ENCODE data around the gene KLHL12. TPM values are rescaled to one million over a fixed set of nuclear protein-coding genes. Genes with fewer than 3 reads are reported as not detected.
A peak's percentile ranks its signal among the peaks of the same experiment; 100 is the strongest.

The KLHL12 gene
- total RNA-seq, 6 experiments from 2014 or later = 19.8 to 28.6 (median 23.5) TPM

- DNase-seq = no peak
These were observed 64.1 kb downstream of the KLHL12 start for GRCh38 chr1:202862679-202863560.

DNA sequence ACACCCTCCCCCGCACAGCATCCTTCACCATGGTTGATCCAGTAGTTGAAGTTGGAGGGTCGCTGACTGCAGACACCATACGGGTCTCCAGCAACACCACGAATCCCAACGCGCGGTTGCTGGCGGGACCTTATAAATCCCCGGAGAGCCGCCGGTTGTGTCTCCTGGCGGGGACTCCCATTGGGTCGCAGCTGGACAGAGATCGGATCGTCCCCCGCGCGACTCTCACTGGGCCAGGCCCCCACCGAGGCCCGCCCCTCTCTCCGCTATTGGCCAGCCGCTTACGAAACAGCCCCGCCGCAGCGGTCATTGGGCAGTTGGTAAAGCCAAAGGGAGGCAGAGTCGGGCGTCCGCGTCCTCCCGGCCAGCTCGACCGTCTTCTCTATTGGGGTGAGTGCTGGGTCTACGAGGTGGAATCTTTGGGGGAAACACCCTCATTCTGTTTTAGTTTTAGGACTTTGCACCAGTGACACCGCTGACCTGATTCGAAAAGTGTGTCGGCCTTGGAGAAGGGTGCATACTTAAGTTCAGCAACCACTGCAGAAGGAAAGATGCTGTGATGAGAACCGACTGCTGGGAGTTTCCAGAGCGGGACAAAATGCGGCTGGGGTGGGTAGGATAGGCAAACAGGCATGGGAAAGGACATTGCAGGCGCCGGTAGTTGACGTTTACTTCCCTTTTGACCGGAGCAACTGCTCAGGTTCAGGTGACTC is 65.5 kb downstream of the KLHL12 start:
- H3K9me3 Mint-ChIP-seq = no peaks in the 10 kb centered on the region
- DNase-seq = peak; percentile 87
- peaks cover 10% of the 10 kb centered on the region for H3K4me1 Mint-ChIP-seq (ENCODE audit: low read depth)
- peaks cover 2% of the 10 kb centered on the region for H3K27me3 Mint-ChIP-seq (ENCODE audit: insufficient read depth)
- peak overlapping the region; percentile 38; the same call in 1 of the 2 replicates for H3K27ac Mint-ChIP-seq
- H3K4me3 Mint-ChIP-seq = peak overlapping the region; percentile 93
- no peaks in the 10 kb centered on the region for H3K36me3 Mint-ChIP-seq (ENCODE audit: low read depth)
- TF ChIP-seq, protein P1, sequence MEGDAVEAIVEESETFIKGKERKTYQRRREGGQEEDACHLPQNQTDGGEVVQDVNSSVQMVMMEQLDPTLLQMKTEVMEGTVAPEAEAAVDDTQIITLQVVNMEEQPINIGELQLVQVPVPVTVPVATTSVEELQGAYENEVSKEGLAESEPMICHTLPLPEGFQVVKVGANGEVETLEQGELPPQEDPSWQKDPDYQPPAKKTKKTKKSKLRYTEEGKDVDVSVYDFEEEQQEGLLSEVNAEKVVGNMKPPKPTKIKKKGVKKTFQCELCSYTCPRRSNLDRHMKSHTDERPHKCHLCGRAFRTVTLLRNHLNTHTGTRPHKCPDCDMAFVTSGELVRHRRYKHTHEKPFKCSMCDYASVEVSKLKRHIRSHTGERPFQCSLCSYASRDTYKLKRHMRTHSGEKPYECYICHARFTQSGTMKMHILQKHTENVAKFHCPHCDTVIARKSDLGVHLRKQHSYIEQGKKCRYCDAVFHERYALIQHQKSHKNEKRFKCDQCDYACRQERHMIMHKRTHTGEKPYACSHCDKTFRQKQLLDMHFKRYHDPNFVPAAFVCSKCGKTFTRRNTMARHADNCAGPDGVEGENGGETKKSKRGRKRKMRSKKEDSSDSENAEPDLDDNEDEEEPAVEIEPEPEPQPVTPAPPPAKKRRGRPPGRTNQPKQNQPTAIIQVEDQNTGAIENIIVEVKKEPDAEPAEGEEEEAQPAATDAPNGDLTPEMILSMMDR (IDR thresholded peaks at IDR 0.05) = no peak

More at GRCh38 chr1:202862679-202863560, 64.1 kb downstream of the KLHL12 start:
- Mint-ChIP-seq H3K27ac (no peak overlapping the region), H3K4me3 (no peak overlapping the region), H3K9me3 (no peaks in the 10 kb centered on the region), H3K4me1 (ENCODE audit: low read depth) (peaks cover 10% of the 10 kb centered on the region), H3K27me3 (ENCODE audit: insufficient read depth) (no peaks in the 10 kb centered on the region; the same call in 1 of the 2 replicates), H3K36me3 (ENCODE audit: low read depth) (no peaks in the 10 kb centered on the region)
- TF ChIP-seq, protein P1 (IDR thresholded peaks at IDR 0.05) = no peak

DNA sequence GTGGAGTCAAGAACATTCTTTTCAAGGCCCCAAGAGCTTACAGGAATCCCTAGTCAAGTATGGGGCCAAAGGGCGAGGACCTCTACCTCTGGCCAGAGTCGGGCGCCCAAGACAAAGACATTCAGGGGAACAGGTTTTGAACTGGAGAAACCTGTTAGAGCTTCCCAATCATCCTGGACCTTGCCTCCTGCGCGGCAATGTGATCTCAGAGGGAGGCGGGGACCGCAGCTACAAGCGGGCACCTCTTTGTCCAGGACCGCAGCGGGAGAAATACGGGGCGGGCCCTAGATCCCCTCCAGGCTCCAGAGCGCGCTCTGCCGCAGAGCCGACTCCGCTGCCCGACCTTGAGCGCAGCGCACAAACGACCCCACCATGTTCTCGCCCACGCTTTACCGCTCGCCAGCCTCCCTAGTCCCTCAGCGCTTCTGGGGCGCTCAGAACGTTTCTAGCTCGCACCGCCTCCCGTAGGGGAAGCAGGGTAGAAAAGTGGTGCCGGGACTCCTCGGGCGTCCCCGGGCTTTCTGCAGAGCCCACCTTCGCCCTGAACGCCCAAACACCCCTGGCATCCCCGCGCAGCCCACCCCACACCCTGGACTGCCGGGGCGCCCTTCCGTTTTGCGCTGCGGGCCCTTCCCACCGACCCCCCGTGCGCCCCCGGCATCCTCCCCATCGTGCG is 66.2 kb downstream of the KLHL12 start:
- Mint-ChIP-seq H3K27me3 (ENCODE audit: insufficient read depth) (peaks cover 3% of the 10 kb centered on the region), H3K36me3 (ENCODE audit: low read depth) (no peaks in the 10 kb centered on the region), H3K4me1 (ENCODE audit: low read depth) (peaks cover 10% of the 10 kb centered on the region), H3K27ac (no peak overlapping the region), H3K9me3 (no peaks in the 10 kb centered on the region), H3K4me3 (peak overlapping the region; percentile 93)
- peak; percentile 9 for DNase-seq
- TF ChIP-seq, protein P1 (IDR thresholded peaks at IDR 0.05) = no peak

DNA sequence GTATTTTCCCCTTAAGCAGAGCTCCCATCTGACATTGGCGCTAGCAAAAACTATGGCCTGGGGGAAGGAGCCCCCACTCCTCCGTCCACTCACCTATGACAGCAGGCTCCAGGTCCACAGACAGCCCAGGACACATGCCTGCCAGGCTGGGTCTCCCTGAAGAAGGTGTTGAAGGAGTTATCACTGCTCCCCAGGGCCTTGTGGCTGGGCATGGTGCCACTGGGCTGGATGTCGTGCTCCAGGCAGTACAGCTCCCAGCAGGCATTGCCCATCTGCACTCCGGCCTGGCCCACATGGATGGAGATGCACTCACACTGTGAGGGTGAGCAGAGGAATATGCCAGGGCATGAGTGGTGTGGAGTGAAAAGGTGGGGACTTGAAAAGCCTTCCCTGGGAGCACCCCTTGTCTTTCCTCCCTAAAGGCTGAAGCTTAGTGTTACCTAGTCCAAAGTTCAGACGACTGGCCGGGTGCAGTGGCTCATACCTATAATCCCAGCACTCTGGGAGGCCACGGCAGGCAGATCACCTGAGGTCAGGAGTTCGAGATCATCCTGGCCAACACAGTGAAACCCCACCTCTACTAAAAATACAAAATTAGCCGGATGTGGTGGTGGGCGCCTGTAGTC is 68.1 kb downstream of the KLHL12 start:
- no peaks in the 10 kb centered on the region for H3K36me3 Mint-ChIP-seq (ENCODE audit: low read depth)
- H3K4me1 Mint-ChIP-seq (ENCODE audit: low read depth) = peaks cover 10% of the 10 kb centered on the region
- no peak overlapping the region for H3K27ac Mint-ChIP-seq
- TF ChIP-seq, protein P1 (IDR thresholded peaks at IDR 0.05) = no peak
- no peak for DNase-seq
- H3K9me3 Mint-ChIP-seq = no peaks in the 10 kb centered on the region
- no peak overlapping the region for H3K4me3 Mint-ChIP-seq
- peaks cover 5% of the 10 kb centered on the region for H3K27me3 Mint-ChIP-seq (ENCODE audit: insufficient read depth)

- Mint-ChIP-seq H3K36me3 (ENCODE audit: low read depth) (no peaks in the 10 kb centered on the region), H3K9me3 (no peaks in the 10 kb centered on the region), H3K27ac (no peak overlapping the region), H3K4me3 (no peak overlapping the region), H3K4me1 (ENCODE audit: low read depth) (peaks cover 10% of the 10 kb centered on the region), H3K27me3 (ENCODE audit: insufficient read depth) (peaks cover 5% of the 10 kb centered on the region)
- DNase-seq = no peak
- TF ChIP-seq, protein P1 (IDR thresholded peaks at IDR 0.05) = no peak
These were observed 68.7 kb downstream of the KLHL12 start for GRCh38 chr1:202858331-202858730.
